Endothelial cell of umbilical vein (primary cell): ENCODE data around the gene DNAJC6. TPM values are rescaled to one million over a fixed set of nuclear protein-coding genes. Genes with fewer than 3 reads are reported as not detected.

Experiments
- BruUV-seq: library from RNA; stranded (reverse); fragments of 400-500 nt; replicated peaks from 2 replicates; lab custom pipeline; 2021; lab: Mats Ljungman, UMichigan
- CTCF ChIA-PET: fragments of 300-600, 350-600 bp; sonication (Branson Sonifier 250); formaldehyde crosslinking; loops from one replicate; lab custom pipeline; 2021; ENCODE audit warnings: antibody characterized with exemption, inconsistent platforms; lab: Charles Lee
- POLR2A ChIA-PET: fragments of 300-600, 350-600 bp; sonication (Branson Sonifier 250); formaldehyde crosslinking; loops from one replicate; lab custom pipeline; 2021; ENCODE audit warnings: antibody characterized with exemption, inconsistent platforms; lab: Charles Lee
- DNase-seq: peaks from one replicate; pipeline ENCODE4 v3.0.0-alpha.2; 2011; ENCODE audit warnings: low read depth, low spot score
- FAIRE-seq: peaks from 2 replicates; lab custom pipeline; 2011; peaks lifted over from hg19 to GRCh38; lab: Jason Lieb, UNC
- H2AFZ ChIP-seq: 2 replicates; pipeline ENCODE4 v1.6.0; 2012; ENCODE audit warnings: low read depth, low read length, control low read depth, inconsistent platforms
- H3K27ac ChIP-seq: 2 replicates; pipeline ENCODE4 v1.5.1; 2011; ENCODE audit warnings: low read depth, mild to moderate bottlenecking, control low read depth, low read length, moderate library complexity; ENCODE audit not compliant: insufficient read depth
- H3K27me3 ChIP-seq, 2 experiments: 2 replicates each; pipeline versions ENCODE4 v1.6.0 to v1.6.1; 2011; ENCODE audit warnings: low read length in 2 of 2, mixed read lengths in 1 of 2; ENCODE audit not compliant: control insufficient read depth in 2 of 2, insufficient read depth in 2 of 2
- H3K36me3 ChIP-seq, 2 experiments: 2 replicates in 1 of 2; 3 replicates in 1 of 2; pipeline ENCODE4 v1.5.1; 2011; ENCODE audit warnings: low read length in 2 of 2, mild to moderate bottlenecking in 1 of 2, moderate library complexity in 1 of 2; ENCODE audit not compliant: control insufficient read depth in 2 of 2, insufficient read depth in 2 of 2; ENCODE audit errors: extremely low read depth in 1 of 2
- H3K4me1 ChIP-seq: 3 replicates; pipeline ENCODE4 v1.5.1; 2011; ENCODE audit warnings: mild to moderate bottlenecking, low read length; ENCODE audit not compliant: control insufficient read depth, insufficient read depth; ENCODE audit errors: extremely low read depth
- H3K4me2 ChIP-seq: 2 replicates; pipeline ENCODE4 v1.6.1; 2011; ENCODE audit warnings: low read length, control low read depth, mixed read lengths; ENCODE audit not compliant: insufficient read depth
- H3K4me3 ChIP-seq, 3 experiments: fragments of 200-600 bp in 1 of 3; sonication (generic), shearing (Covaris generic) in 1 of 3; replicated peaks in 1 of 3; 2 replicates each; pipeline ENCODE4 v1.5.1; 2011 to 2016; ENCODE audit warnings: control low read depth in 3 of 3, low read length in 3 of 3, mild to moderate bottlenecking in 2 of 3, inconsistent platforms in 1 of 3, low read depth in 1 of 3, moderate library complexity in 1 of 3; ENCODE audit not compliant: insufficient read depth in 1 of 3
- H3K79me2 ChIP-seq: 2 replicates; pipeline ENCODE4 v1.6.0; 2012; ENCODE audit warnings: low read length, inconsistent platforms; ENCODE audit not compliant: control insufficient read depth, insufficient read depth
- H3K9ac ChIP-seq: replicated peaks from 2 replicates; pipeline ENCODE3; 2011; ENCODE audit warnings: low read length, control low read depth; ENCODE audit not compliant: insufficient read depth; ENCODE audit errors: extremely low read depth
- H3K9me1 ChIP-seq: replicated peaks from 3 replicates; pipeline ENCODE4 v1.6.0; 2011; ENCODE audit warnings: mild to moderate bottlenecking, low read length; ENCODE audit not compliant: control insufficient read depth, insufficient read depth; ENCODE audit errors: extremely low read depth
- H3K9me3 ChIP-seq: replicated peaks from 2 replicates; pipeline ENCODE4 v1.5.1; 2012; ENCODE audit warnings: low read length, inconsistent platforms; ENCODE audit not compliant: control insufficient read depth, insufficient read depth
- H4K20me1 ChIP-seq: replicated peaks from 2 replicates; pipeline ENCODE3; 2011; ENCODE audit warnings: mild to moderate bottlenecking, low read length; ENCODE audit not compliant: control insufficient read depth, insufficient read depth; ENCODE audit errors: extremely low read depth
- CTCF ChIP-seq, 2 donors: IDR thresholded peaks; 1 replicate in 1 of 2; 2 replicates in 1 of 2; pipeline ENCODE4 v1.5.1; 2011; ENCODE audit warnings: low read length in 2 of 2, mild to moderate bottlenecking in 2 of 2, moderate library complexity in 2 of 2, control low read depth in 1 of 2, inconsistent platforms in 1 of 2, low read depth in 1 of 2; ENCODE audit not compliant: insufficient read depth in 1 of 2; ENCODE audit errors: extremely low read depth in 1 of 2
- EZH2 ChIP-seq: IDR thresholded peaks from 2 replicates; pipeline ENCODE4 v1.6.1; 2012; ENCODE audit warnings: borderline replicate concordance, low read depth, mild to moderate bottlenecking, moderate library complexity, low read length, inconsistent platforms; ENCODE audit not compliant: severe bottlenecking
- FOS ChIP-seq: IDR thresholded peaks from 2 replicates; pipeline ENCODE4 v1.6.1; 2011; ENCODE audit warnings: mild to moderate bottlenecking, low read length, moderate library complexity, borderline replicate concordance; ENCODE audit not compliant: insufficient read depth
- GATA2 ChIP-seq: IDR thresholded peaks from 2 replicates; pipeline ENCODE4 v1.7.0; 2011; ENCODE audit warnings: low read depth, mild to moderate bottlenecking, moderate library complexity, mixed read lengths, low read length; ENCODE audit not compliant: insufficient read length, insufficient read depth
- JUN ChIP-seq: IDR thresholded peaks from 2 replicates; pipeline ENCODE4 v1.6.1; 2011; ENCODE audit warnings: borderline replicate concordance, low read depth; ENCODE audit not compliant: insufficient read length, insufficient read depth
- MYC ChIP-seq: IDR thresholded peaks from one replicate; pipeline ENCODE4 v1.6.1; 2011; ENCODE audit warnings: mild to moderate bottlenecking, low read depth, low read length
- POLR2A ChIP-seq: IDR thresholded peaks from 2 replicates; pipeline ENCODE4 v1.6.1; 2012; ENCODE audit warnings: low read depth, mild to moderate bottlenecking, control low read depth, low read length
- POLR2AphosphoS5 ChIP-seq: IDR thresholded peaks from 2 replicates; pipeline ENCODE4 v1.6.1; 2012; ENCODE audit warnings: low read depth, mild to moderate bottlenecking, control low read depth, low read length, moderate library complexity; ENCODE audit not compliant: insufficient read depth
- dilution Hi-C: fragments of 300-500 bp; cut with MboI; formaldehyde crosslinking; loops from one replicate; pipeline ENCODE4 v1.15.0; 2019; ENCODE audit warnings: low sequenced_read_pairs; ENCODE audit not compliant: extremely low pct_ligation_motif_present
- intact Hi-C: fragments of 100-400 bp; cut with micrococcal nuclease; formaldehyde crosslinking; loops from one replicate; pipeline ENCODE4 v1.10.0; 2022
- polyA plus RNA-seq, 4 experiments: library from polyadenylated mRNA; depleted of rRNA in 3 of 4; stranded (reverse) in 3 of 4; unstranded in 1 of 4; fragments of >200 nt; gene quantifications; 2 replicates each; pipeline versions ENCODE4 v1.2.1 to v1.2.3, GENCODE V29; 2011 to 2012; ENCODE audit warnings: missing spikeins in 1 of 4
- total RNA-seq: library from RNA; stranded (reverse); gene quantifications from 2 replicates; pipeline ENCODE4 v1.2.3, GENCODE V29; 2021
- TF ChIP-seq, protein P1 (sequence below): IDR thresholded peaks from 2 replicates; pipeline ENCODE4 v1.6.1; 2011; ENCODE audit not compliant: insufficient read depth, insufficient read length

The DNAJC6 gene
- total and polyA plus RNA-seq, 2 donors (not counting 3 experiments of a cell fraction or from before 2014, with no cell fraction given) = 2.3 to 4.9 TPM

DNA sequence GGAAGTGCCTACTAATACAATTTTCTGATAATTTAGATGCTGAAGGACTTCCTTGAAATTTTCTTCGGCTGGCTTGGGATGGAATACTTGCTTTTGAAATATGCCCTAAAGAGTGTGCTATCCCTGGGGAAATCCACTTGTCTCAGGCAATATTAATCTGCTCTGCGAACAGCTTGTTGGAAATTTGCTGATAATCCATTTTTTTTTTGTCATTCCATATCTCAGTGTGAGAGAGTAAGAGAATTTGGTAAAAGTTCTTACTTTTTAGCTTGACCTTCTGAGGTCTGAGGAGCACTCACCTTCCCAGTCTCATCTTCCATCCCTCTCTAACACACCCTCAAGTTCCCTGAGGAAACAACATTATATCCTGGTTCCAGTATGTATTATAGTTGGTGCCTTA, 36.8 kb downstream of the DNAJC6 start:
- BruUV-seq = no TSS peak
- Histone ChIP-seq H3K9ac (no peak overlapping the region), H3K9me3 (no peaks in the 10 kb centered on the region), H3K4me1 (no peaks in the 10 kb centered on the region), H3K4me2 (no peak overlapping the region), H2AFZ (no peak overlapping the region), H3K27ac (no peak overlapping the region), H3K9me1 (no peaks in the 10 kb centered on the region), H3K27me3 (no peaks in the 10 kb centered on the region), H3K79me2 (no peaks in the 10 kb centered on the region), H3K4me3 (no peak overlapping the region), H3K36me3 (no peaks in the 10 kb centered on the region), H4K20me1 (no peaks in the 10 kb centered on the region)
- POLR2A ChIA-PET = no interaction called here
- intact Hi-C loops = no loop called here
- dilution Hi-C loops = no loop called here
- DNase-seq (no peak), FAIRE-seq (no peak)
- TF ChIP-seq EZH2 = no peak
- CTCF ChIA-PET = no interaction called here

GRCh38 chr1:65355031-65355712, 45.8 kb downstream of the DNAJC6 start:
- intact Hi-C loops = no loop called here
- H3K9ac ChIP-seq = no peak overlapping the region
- no peak overlapping the region for H3K4me2 ChIP-seq
- DNase-seq (no peak), FAIRE-seq (no peak)
- no peaks in the 10 kb centered on the region for H3K36me3 ChIP-seq
- no peaks in the 10 kb centered on the region for H3K79me2 ChIP-seq
- no peaks in the 10 kb centered on the region for H4K20me1 ChIP-seq
- H3K4me3 ChIP-seq = no peak overlapping the region
- CTCF ChIA-PET = interaction anchor here (1.3 to 1.6 kb wide), 2 partner anchors 9 to 16 kb away, joined by 5 to 7 read pairs; no protein-coding TSS in a partner anchor
- dilution Hi-C loops = no loop called here
- H3K27ac ChIP-seq = no peak overlapping the region
- POLR2A ChIA-PET = no interaction called here
- H3K27me3 ChIP-seq = no peaks in the 10 kb centered on the region
- H3K9me1 ChIP-seq = no peaks in the 10 kb centered on the region
- no peaks in the 10 kb centered on the region for H3K4me1 ChIP-seq
- no TSS peak for BruUV-seq
- TF ChIP-seq EZH2 (no peak), POLR2AphosphoS5 (no peak), CTCF (IDR thresholded peaks at IDR 0.05; ENCODE audit: extremely low read depth in 1 of 2, insufficient read depth in 1 of 2, low read depth in 1 of 2, low read length in 2 of 2) (no peak), MYC (no peak), POLR2A (no peak), GATA2 (no peak), JUN (no peak), FOS (no peak)
- TF ChIP-seq, protein P1, sequence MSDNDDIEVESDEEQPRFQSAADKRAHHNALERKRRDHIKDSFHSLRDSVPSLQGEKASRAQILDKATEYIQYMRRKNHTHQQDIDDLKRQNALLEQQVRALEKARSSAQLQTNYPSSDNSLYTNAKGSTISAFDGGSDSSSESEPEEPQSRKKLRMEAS = no peak
- H3K9me3 ChIP-seq = no peaks in the 10 kb centered on the region
- H2AFZ ChIP-seq = no peak overlapping the region
